Measurements from ENCODE around the gene MYO1B.

MYO1B gene

DNA sequence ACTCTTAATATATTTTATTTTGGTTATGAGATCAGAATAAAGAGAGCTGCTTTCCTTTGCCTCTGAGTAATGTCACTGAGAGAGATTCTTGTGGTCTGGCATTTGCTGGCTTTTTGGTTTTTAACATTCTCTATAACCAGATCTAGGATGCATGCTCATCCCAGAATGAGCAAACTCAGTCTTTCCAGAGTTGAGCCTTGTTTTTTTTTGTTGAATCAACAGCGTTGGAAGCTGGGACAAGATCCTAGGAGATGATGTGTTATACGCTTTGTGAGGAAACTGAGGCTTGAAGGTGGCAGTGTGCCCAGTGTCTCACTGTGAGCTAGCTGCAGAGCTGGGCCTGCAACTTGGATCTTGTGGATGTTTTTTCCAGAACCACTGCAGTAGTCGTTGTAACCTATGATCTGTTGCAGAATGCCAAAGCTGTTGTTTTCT is 19.5 kb downstream of the MYO1B start:
- no peak for DNase-seq

DNA sequence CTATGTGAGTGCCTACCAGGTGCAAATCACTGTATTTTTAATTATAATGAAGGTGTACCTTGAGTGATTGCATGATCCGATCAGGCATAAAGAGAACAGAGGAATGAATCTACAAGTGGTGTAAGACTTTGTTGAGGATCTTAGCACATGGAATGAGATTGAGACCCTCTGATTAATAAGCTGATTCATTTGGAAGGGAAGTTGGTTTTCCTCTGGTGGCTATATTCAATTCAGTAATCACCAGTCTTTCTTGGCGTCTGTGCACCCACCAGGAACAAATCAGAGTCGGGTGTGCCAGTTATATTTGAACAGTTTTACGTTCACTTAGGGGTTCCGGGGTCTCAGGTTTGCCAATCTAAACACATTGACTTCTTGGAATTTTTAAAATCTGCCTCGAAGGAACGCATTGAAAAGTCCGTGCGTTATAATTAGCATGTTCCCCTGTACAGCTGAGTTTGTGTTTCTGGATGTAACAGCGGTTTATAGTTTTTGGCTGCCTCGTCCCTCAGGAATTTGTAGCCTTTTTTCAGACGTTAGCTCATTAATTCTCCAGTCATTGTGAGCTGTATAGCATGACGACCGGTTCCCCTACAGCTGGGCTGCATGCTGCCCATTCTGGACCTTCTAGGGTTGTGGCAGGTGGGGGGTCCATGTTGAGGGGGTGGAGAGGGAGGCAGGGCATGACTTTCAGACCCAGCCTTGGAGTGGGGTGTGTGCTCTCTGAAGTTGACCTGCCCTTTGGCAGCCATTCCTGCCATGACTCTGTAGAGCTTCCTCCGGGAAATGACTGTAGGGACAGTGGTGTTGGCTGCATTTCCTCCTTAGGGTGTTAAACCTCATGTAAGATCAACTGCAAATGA is 20.3 kb downstream of the MYO1B start:
- DNase-seq, result no peak

DNA sequence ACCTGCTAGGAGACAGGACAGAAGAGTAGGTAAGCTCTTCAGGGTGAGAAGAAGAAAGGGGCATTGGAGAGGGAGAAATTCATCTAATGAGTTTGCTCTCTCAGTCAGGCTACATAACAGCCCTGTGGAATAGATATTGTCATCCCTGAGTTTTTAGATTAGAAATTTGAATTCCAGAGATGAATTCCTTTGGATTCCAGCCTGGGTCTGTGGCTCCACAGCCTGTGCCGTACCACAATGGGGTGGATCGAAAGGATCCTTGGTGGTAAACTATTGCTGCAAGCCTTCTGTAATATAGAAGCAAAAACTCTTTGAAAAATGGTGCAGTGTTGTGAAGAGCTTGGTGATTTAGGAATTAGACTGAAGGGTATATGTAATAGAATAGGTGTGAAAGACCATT is 21.0 kb downstream of the MYO1B start:
- no peak for DNase-seq

DNA sequence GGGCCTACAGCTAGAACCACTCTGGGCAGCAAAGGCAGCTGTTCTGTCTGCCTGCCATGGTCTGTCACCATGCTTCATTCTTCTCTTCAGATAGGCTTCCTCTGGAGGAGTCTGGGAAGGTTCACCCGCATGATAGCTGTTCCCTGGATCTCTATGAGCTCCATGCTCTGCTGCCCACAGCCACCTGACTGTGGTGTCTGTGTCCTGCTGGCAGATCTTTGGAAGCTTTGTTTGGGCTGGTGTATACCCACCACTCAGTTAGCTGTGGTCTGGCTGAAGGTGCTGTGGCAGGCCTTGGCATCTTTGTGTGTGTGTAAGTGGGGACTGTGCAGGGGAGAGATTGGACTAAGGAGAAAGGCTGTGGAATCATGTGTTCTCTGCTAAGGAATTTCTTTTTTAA is 23.4 kb downstream of the MYO1B start:
- DNase-seq, result no peak

DNA sequence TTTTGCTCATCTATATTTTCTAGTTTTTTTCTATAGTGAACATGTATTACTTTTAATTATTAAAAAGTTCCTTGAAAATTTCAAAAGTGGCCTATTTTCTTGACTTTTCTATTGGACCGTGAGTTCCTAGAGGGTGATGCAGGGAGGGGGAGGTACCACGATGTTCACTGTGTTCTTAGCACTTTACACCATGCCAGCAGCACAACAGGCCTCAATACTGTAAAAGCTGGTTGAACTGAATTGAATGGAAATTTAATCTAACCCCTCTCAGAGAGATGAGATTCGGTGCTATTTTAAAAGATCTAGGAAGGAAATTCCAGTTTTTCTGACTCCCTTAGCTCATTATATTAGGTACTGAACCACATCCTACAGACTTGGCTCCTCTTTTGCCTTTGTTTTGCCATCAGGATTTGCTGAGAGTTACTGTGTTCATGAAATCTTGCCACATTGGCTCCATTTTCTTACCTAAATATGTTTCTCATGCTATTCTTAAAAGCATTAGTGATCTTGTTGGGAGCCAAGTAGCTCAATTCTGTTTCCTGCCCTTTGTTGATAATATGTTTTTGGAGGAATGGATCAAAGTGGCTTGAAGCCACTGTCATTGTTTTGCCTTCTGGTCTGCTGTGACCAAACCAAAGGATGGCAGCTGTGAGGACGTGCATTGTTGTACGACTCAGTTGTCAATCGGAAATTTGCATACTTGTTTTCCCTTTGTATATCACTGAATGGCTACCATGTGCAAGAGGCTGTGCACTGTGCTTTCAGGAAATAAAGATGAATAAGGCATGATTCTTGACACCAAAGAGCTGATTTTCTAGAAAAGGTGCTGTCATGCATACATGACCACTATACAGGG is 25.3 kb downstream of the MYO1B start:
- DNase-seq, result no peak

DNA sequence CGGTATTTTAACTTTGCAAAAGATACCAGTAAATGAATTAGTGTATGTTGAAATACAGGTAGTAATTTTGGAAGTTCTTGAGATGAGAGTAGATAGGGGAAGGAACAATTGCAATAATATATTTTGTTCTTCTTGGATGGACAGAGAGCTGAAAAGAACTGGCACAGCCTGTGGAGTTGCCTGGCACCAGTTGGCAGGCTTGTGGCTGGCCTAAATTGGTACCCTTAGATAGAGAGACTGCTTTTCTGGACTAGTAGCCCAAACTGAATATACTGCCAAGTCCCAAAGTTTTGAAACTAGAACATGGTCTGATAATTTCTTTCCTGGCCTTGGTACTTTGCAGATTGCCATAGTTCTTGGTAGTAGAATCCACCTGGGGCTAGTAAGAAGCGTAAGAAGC is 26.9 kb downstream of the MYO1B start:
- DNase-seq, result no peak

DNA sequence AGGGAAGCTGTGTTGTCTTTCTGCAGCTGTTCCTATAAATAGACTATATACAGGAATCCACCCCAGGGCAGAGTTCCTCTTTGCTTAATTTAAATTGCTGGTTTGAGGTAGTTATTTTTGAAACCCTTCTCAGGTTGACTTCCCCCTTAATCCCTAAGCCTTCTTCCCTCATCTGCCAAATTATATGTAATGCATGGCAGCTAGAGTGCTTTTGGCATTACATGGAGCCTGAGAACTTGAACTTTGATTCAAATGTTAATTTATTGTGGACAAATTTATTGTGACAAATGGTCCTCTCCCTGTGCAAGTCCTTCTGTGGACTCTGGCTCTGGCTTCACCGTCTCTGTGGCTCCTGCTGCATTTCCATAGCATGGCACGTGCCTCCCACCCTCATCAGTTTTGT is 29.2 kb downstream of the MYO1B start:
- DNase-seq, result no peak

DNA sequence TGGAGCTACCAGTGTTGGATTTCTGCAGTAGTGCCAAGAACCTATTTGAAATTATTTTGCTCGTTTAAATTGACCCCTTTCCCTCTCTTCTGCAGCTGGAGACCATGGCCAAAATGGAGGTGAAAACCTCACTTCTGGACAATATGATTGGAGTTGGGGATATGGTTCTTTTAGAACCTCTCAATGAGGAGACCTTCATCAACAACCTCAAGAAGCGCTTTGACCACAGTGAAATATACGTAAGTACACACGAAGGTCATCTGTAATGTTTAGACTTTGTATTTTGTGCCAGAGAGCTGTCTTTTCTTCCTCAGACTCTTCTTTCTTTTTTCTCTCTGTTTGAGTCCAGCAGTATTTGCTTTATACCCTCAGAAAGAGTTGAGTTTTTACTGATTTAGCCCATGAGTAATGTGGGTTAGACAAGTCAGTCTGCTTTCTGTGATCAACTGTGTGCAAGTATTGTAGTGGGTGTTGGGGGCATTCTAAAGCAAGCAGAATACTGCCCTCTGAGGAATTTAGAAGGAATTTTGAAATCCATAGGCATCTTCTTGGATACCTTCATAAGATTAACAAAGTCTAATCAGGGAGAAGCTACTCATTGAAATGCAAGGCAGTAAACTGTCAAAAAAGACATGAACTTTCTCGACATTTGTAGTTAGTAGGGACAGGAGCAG is 31.7 kb downstream of the MYO1B start:
- no peak for DNase-seq

DNA sequence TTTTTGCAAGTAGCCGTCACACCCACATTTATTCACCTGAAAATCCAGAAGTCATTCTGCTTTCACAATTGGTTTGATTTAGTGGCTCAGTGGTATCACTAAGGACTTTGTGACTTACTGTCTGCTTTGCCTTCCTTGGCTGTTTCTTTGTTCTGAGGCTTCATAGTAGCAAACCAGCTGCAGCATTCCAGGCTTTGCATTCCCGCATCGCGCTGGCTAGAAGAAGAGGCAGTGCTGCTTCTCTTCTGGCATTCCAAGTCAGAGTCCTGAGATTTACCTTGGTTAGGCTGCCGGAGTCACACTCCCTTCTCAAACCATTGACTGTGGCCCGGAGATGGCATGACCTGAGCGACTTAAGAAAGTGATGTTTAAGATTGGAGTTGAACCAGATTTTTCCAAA is 35.1 kb downstream of the MYO1B start:
- peak; percentile 80 for DNase-seq

DNA sequence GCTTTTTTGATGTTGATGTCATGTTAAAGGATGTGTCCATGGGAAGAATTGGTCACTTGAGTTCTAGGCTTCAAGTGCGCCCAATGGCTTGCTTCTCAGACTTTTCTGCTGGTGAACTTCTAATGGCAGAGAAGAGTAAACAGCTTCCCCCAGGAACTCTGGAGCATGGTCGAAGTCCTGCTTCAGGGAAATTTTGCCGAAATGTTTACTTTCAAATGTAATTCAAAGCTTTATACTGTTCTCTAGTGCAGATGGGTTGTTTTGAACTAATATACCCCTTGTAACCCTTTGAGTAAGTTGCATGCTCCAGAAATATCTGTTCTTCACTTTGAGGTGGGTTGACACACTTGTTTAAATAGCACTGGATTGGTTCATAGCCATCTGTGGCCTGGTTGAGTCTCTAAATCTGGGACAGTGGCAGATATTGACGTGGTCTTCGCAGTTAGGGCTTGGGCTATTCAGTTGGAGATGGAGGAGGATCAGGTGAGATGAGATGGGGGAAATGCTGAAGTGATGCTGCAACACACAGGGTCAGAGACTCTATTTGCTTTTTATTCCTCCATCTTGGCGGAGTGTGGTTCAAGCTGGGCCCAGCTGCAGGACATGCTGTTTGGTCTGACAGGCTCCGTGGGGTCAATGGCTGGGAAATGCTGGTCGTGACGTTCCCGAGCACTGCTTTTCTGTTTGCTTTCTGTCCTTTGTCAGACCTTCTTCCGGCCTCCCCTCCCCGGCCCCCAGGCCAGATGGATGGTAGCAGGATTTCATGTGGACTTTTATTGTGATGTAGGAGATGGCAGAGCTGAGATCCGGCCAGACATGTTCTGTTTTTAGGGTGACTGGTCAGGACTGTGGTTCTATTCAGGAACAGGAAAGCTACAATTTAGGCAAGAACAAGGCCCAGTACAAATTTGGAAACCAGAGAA is 35.9 kb downstream of the MYO1B start:
- DNase-seq, result no peak

DNA sequence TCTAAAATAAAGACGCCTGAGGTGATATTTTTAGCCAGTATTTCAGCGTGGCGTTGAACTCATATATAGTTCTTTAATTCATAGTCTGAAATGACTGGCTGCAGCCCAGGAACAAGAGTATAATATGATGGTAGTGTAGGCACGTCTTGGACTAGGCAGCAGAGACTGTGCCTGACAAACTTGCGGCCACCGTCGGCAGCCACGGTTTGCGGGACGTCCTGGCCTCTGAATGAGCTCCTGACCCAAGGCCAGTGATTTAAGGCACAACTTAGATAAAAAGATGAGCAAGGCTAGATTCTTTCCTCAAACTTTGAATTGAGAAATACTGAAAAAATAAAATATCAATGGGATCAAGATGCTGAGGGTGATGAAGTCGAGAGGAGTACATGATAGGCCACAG is 40.0 kb downstream of the MYO1B start:
- DNase-seq, result no peak

DNA sequence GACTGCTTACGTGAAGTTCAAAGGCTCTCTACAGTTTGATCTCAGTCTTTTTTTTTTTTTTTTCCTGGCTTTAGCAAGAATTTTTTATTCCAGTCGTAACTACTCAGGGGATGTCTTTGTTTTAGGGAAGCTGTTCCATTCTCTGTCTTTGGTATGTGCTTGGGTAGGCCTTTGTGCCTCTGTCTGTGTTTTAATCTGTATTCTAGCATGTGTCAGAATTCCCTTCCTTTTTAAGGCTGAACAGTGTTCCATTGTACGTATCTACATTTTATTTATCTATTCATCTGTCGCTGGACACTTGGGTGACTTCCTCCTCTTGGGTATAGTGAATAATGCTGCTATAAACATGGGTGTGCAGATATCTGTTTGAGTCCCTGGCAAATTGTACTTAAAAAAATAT is 42.6 kb downstream of the MYO1B start:
- no peak for DNase-seq

DNA sequence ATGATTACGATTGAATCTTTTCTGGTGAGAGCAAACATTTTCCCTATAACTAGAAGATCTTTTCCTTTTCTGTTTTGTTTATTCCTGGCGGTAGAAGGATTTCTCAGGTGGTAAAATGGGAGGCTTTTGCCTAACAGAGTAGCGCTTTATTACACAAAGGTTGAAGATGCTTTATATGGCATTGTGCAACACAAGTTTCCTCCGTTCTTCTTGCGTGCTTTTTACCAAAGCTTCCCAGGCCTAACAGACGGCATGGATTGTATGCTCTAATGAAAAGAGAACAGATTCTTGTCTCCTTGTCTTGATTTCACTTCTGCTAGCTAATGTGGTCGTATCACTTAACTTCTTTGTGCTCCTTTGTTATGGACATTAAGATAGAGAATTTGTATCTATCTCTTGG is 43.8 kb downstream of the MYO1B start:
- DNase-seq, result no peak

DNA sequence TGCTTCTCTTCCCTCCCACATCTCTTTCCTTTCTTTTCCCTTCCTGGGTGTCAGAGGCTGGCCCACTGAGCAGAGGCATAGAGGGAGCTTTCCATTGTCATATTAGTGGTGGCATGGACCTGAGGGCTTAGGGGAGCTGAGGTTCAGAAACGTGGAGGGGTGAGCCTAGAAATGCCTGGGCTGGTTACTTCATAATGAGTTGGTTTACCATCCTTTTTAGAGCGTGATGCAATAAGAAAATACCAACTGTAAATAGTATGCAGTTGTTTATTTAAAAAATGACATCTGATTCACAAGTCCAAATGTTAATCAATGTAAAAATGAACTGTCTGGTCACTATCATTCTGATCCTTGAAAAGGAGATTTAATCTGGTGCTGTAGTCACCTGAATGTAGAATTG is 46.3 kb downstream of the MYO1B start:
- DNase-seq, result no peak

DNA sequence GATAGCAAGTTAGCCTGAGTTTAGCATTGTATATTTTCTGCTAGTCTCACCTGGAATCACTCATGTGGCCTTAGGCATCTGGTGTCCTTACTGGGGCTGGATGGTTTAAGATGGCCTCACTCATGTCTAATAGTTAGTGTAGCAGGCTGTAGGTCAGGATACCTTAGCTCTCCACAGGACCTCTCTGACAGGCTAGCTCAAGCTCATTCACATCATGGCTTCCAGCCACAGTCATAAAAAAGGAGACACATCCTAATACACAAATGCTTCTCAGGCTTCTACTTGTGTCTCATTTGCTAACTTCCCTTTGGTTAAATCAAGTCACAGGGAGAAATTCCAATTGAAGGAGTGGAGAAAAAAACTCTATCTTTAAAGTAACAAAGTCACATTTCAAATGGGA is 47.7 kb downstream of the MYO1B start:
- DNase-seq, result no peak

DNA sequence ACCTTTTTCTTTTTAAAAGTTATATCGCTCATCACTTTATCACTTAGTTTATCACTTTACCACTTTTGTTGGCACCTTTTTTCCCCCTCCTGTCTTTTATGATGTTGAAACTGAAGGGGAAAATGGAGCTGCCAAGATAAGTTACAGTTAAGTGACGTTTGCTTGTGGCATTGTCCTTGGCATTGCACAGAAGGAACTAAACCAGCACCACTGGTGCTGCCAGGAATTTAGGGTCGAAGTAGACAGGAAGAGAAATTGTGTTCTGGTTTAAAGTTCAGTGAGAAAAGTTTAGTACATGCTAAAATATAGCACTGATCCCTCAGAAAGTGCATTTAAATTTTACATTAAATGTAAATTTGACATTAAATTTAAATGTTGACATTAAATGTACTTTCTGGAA is 49.9 kb downstream of the MYO1B start:
- no peak for DNase-seq

DNA sequence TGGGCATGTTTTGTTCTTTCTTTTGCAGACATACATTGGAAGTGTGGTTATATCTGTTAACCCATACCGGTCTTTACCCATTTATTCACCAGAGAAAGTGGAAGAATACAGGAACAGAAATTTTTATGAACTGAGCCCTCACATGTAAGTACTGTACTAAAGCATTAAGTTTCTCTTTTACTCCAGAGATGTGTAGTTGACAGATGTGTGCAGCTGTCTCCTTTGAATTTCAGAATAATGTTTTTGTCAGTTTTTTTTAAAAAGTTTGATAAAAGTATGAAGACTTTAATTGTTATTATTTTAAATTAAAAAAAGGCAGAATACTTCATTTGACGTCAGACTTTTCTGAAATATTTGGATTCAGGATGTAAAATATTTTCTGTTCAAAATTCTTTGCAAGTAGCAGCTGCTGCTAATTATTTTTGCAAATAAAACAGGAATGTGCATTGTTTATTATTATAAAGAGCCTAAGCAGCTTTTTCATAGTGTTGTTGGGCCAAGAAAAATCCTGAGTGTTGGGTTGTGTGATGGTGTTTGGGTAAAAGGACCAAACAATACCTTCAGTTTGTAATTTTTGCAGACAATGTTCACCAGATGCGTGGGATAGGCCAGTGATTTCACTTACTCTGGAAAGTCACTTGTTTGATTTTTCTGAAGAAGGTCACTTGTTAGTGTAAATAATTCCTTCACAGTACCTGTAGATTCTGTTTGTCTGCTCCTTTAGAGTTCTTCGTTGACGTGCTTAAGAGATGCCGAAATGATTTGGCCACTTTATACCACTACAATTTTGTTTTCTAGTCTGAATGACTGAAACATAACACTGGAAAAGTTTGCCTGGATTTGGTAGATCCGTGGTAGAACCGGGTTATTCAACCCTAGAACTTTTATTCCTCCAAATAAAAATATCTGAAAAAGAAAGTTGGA is 51.1 kb downstream of the MYO1B start:
- no peak for DNase-seq

DNA sequence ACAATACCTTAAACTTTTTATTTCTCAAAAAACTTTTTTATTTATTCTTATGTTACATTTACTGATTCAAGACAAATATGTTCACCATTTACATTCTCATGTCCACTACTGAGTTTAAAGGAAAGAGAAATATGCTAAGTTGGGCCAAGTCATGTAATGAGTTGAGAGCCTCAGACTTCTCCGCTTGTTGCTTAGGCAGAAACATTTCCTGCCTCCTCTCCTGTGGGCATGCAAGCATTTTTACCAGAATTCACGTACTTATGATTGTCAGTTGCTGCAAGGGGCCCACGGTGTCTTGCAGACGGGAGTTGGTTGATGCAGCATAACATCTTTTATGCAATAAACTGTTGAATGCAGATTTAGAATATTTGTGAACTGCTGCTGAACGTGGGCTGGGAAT is 51.8 kb downstream of the MYO1B start:
- no peak for DNase-seq

DNA sequence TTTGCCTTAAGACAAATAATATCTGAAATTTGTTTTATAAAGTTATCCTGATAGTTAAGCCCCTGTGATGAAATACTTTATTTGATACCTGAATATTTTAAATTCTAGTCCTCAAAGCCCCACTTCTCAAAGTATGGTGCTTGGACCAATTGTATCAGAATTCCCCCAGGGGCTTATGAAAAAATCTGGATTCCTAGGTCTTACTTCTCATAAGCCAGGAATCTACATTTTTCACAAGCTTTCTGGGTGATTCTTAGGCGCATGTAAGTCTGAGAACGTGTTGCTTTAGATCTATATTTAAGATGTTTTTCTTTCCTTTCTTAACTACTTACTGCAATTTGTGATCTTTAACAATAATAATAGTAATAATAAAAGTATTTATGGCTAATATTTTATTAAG is 53.1 kb downstream of the MYO1B start:
- no peak for DNase-seq

DNA sequence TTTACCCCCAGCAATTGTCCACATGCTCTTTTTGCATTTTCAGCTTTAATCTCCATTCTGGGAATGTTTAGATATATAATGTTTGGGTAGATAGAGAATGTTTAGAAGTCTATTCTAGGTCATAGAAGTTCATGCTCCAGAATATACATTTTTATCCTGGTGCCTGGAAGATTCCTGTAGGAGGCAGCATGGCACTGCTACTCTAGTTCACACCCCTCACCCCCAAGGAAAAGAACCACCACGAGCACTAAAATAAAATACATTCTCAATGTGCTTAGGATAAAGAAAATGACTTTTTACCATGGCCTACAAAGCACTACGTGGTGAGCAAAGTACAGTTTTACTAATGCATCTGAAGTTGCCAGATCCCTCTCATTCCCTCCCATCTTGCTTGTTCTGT is 53.8 kb downstream of the MYO1B start:
- DNase-seq, result no peak

DNA sequence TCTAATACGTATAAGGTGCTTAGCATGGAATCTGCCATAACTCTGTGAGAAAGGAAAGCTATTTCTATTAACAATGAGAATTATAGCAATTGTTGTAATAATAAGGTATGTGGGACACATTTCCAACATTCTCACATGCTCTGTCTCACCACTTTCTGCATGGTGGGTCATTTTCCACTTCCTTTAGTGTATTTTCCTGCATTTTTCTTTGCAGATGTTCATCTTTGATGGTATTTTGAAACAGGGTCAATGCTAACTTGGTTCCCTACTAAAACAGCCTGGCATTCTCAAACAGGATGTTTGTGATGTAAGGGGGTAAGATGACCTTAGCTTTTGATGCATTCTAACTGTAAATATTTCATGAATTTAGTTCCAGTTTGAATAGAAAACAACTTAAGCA is 54.7 kb downstream of the MYO1B start:
- DNase-seq, result no peak
